A549 (cell line): ENCODE measurements around the gene PGM5.
"Not testable (repeated sequence)": the region's sequence is repeated elsewhere in the genome, so short reads cannot be mapped to it uniquely, and the experiment has no call there.

ENCODE experiments used
- CEBPB ChIP-seq, 2 experiments: fragments of >200 bp in 1 of 2; sonication (Bioruptor Twin) in 1 of 2; formaldehyde crosslinking in 1 of 2; IDR thresholded peaks; 2 replicates each; pipeline ENCODE4 v1.6.1; 2012 to 2016
- CTCF ChIP-seq: fragments of >200 bp; sonication (Bioruptor Twin); formaldehyde crosslinking; IDR thresholded peaks from 3 replicates; pipeline ENCODE4 v1.5.1; 2016
- ELK1 ChIP-seq: fragments of 150-350 bp; IDR thresholded peaks from 2 replicates; pipeline ENCODE4 v1.6.1; 2014; ENCODE audit warnings: low read depth, mild to moderate bottlenecking, low read length
- EP300 ChIP-seq, 2 experiments: fragments of >200 bp; sonication (Bioruptor Twin); formaldehyde crosslinking; IDR thresholded peaks; 2 replicates in 1 of 2; 3 replicates in 1 of 2; pipeline ENCODE4 v1.6.1; 2016 to 2017
- KDM5A ChIP-seq: fragments of 200-600 bp; sonication (generic); IDR thresholded peaks from 2 replicates; pipeline ENCODE4 v1.6.1; 2016; ENCODE audit warnings: antibody characterized with exemption, mild to moderate bottlenecking
- MAFK ChIP-seq: fragments of 450-650 bp; IDR thresholded peaks from 2 replicates; pipeline ENCODE4 v1.6.1; 2014; ENCODE audit not compliant: partially characterized antibody
- MAZ ChIP-seq: fragments of 150-350 bp; IDR thresholded peaks from 2 replicates; pipeline ENCODE4 v1.6.1; 2014; ENCODE audit warnings: antibody characterized with exemption, low read depth, low read length, borderline replicate concordance
- POLR2A ChIP-seq: IDR thresholded peaks from 2 replicates; pipeline ENCODE4 v1.6.1; 2012; ENCODE audit warnings: mild to moderate bottlenecking, low read length
- REST ChIP-seq: fragments of 200-600 bp; sonication (generic); IDR thresholded peaks from 2 replicates; pipeline ENCODE4 v1.6.1; 2016; ENCODE audit warnings: antibody characterized with exemption, mild to moderate bottlenecking, moderate library complexity
- RNF2 ChIP-seq: fragments of 200-600 bp; sonication (generic); IDR thresholded peaks from 2 replicates; pipeline ENCODE4 v1.6.1; 2016; ENCODE audit warnings: low read depth, mild to moderate bottlenecking, antibody characterized with exemption, moderate library complexity, borderline replicate concordance

GRCh38 chr9:68307654-68308053, 48.8 kb upstream of the PGM5 start:
- not testable (repeated sequence) for TF ChIP-seq CTCF; REST; EP300 (IDR thresholded peaks at IDR 0.05); MAFK; RNF2; MAZ; POLR2A; KDM5A; CEBPB (IDR thresholded peaks at IDR 0.05); ELK1
